HG02588 (cell line): ENCODE data around the gene RICTOR.

Experiments used
- ATAC-seq: cut with Tn5 transposase; IDR thresholded peaks from one replicate; pipeline ENCODE4 v1.9.1; 2021; ENCODE audit warnings: mild to moderate bottlenecking, moderate library complexity; ENCODE audit not compliant: unreplicated experiment

The RICTOR gene, protein sequence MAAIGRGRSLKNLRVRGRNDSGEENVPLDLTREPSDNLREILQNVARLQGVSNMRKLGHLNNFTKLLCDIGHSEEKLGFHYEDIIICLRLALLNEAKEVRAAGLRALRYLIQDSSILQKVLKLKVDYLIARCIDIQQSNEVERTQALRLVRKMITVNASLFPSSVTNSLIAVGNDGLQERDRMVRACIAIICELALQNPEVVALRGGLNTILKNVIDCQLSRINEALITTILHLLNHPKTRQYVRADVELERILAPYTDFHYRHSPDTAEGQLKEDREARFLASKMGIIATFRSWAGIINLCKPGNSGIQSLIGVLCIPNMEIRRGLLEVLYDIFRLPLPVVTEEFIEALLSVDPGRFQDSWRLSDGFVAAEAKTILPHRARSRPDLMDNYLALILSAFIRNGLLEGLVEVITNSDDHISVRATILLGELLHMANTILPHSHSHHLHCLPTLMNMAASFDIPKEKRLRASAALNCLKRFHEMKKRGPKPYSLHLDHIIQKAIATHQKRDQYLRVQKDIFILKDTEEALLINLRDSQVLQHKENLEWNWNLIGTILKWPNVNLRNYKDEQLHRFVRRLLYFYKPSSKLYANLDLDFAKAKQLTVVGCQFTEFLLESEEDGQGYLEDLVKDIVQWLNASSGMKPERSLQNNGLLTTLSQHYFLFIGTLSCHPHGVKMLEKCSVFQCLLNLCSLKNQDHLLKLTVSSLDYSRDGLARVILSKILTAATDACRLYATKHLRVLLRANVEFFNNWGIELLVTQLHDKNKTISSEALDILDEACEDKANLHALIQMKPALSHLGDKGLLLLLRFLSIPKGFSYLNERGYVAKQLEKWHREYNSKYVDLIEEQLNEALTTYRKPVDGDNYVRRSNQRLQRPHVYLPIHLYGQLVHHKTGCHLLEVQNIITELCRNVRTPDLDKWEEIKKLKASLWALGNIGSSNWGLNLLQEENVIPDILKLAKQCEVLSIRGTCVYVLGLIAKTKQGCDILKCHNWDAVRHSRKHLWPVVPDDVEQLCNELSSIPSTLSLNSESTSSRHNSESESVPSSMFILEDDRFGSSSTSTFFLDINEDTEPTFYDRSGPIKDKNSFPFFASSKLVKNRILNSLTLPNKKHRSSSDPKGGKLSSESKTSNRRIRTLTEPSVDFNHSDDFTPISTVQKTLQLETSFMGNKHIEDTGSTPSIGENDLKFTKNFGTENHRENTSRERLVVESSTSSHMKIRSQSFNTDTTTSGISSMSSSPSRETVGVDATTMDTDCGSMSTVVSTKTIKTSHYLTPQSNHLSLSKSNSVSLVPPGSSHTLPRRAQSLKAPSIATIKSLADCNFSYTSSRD (N-terminal part only)

DNA sequence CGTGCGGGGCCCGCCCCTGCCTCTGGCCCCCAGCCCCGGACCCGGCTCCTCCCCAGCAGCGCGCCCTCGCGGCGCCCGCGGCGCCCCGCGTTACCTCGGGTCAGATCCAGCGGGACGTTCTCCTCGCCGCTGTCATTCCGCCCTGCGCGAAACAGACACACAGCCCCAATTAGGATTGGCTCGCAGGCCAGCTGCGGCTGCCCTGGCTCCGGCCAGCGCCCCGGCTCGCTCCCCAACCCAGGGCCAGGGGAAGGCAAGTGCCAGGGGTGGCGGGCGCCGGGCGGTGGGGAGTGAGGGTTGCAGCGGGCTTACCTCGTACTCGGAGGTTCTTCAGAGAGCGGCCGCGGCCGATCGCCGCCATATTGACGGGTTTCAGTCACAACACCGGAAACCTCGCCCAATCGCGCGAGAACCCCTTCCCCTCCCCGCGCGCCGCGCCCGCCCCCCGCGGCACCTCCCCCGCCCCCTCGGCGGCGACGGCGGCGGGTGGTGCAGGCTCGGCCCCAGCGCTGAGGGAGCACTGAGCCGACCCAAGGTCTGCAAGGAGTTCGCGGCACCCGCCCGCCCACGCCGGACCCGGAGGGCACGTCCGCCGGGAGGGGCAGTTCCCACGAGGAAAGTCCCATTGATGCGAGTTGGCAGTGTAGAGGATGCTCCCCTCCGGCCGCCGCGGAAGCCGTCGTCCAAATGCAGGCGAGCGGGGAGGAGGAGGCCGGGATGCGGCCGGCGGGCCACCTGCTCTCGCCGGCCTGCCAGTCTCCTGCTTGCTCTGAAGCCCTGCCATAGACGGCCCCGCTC, at the start of gene RICTOR:
TSS of gene RICTOR (minus strand) at position 383 of the 798 bp plus-strand sequence. CDS start at position 361, 22 bp downstream.
- peak; percentile 76 for ATAC-seq

DNA sequence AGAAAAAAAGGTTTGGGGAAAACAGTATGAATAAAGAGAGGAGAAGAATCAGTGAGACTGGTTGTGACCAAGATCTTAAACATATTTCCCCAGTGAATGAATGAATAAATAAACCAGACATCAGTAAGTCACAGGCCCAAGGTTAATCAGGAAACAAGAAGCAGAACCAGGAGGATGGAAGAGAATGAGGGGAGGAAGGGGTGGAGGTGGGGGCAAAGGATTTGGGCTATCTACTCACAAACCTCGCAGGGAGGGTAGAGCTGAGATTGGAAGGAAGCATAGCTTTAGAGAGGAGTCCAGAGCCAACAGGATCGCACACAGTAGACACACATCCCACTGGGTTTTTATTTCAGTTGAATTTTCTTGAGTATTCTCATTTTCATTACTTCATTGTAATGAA, 47.7 kb upstream of the RICTOR start:
- ATAC-seq: no peak

DNA sequence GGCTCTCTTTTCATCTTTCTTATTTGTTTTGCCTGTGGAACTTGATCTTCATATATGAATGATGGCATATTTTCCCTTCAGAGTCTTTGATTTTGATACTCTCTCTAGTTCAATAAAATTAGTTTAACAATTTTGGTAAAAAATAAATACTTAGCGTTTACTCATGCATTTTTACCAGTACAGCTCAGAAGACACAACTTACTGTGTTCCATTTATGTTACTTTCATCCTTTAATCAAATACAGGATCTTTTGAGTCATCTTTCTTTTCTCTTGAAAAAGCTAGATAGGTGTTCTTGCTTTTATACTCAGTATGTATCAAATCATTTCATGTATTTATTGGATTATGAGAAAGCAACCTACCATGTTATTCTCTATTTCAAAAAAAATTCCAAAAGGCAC, 47.1 kb upstream of the RICTOR start:
- no peak for ATAC-seq

DNA sequence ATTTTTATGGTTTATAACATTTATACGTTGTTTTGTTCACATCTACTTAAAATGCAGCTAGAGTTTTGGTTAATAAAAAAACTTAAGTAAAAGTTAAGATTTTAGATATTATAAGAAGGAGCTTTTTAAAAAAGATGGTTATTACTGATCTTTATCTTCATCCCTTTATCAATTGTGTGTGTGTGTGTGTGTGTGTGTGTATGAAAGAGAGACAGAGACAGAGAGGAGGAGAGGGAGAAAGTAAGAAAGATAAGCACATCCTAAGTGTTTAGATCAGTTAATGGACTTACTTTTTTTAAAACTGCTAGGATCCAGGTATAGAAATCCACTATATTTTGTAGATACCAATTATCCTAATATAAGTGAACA, 45.8 kb upstream of the RICTOR start:
- ATAC-seq: no peak

DNA sequence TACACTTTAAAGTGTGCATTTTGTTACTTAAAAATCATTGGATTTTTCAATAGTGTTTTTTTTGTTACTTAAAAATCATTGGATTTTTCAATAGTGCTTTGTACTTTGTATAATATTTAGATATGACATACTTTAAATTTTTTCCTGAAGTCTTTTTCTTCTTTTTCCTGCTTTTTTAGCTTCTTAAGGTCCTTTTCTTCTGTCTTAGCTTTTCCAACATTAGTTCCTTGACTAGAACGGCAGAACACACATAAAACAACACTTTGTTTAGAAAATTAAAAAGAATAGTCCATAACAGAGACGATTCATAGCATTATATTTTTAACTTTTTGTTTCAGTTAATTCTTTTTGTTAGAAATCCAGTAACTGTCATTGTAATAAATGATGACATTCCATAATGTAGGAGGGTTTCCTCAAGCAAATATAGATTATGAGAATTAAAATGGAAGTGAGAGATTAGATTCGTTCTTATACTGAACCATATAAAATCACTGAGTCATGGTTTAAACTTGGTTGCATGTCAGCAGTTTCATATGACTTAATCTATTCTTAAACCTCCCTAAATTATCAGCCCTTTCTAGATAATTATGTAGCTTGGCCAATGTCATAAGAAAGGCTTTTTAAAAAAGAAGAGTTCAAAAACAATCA, 45.3 kb upstream of the RICTOR start:
- ATAC-seq: no peak

DNA sequence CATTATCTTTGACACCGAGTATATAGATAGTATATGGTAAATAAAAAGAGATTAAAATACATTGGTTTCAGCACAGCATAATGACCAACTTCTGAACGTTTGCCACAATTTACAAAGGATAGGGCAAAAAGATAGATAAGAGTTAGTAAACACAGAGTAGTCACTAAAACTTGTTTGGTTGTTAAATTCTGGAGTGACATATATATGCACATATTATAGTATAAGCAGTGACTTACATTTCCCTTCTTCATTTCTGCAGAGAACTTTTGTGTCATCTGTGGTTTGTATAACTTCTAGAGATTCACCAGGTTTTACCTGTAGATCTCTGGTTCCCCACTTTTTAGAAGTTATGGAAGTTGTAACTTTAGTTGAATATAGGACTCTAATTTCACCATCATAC, 44.4 kb upstream of the RICTOR start:
- ATAC-seq: no peak

DNA sequence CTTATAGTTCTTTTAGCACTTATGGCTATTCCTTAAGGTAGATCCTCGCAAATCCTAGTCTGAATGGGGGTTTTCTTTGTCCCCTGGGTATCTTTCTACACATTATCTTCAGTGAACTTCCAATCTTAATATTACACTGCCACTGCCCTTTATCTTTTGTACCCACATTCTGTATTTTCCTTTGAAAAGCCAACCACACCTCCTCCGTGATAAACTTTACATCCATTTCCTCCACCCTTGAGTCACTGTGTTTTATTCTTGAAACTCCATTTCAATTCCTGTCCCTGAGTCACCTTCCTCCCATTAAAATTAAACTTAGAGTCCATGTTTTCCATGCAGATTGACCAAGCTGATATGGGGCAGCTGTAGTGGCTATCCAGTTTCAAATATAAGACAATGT, 43.2 kb upstream of the RICTOR start:
- no peak for ATAC-seq

DNA sequence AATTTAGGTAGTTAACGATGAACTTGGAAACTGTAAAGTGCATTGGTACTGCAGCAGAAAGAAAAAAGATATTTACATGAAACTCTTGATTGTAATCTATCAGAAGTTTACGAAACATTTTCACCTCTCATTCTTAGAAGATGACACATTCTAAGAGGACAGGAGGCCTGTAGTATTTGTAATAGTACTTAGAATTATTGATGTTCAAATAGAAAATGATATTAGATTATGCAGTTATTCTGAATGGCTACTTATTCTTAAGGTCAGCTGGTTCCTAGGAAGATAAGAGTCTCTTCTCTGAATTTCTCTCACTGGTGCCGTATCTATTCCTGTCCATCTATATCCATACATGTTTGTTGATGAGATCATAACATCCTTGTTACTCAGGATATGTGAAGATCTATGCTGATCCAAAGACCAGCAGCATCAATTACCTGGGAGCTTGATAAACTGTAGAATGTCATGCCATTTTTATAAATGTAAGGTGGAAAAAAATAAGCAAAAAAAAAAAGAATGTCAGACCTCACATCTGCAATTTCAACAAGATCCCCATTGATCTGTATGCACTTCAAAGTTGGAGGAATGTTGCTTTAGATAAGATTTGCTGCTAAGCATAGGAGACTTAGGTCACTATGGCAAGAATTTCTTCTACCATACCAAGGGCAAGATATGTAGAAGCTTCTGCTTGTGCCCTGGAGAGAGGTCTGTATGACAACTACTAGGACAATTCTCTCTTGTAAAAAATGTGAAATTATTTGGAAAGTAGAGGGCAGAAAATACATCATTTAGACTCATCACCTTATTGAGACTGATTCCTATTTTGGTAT, 42.4 kb upstream of the RICTOR start:
- ATAC-seq: no peak

DNA sequence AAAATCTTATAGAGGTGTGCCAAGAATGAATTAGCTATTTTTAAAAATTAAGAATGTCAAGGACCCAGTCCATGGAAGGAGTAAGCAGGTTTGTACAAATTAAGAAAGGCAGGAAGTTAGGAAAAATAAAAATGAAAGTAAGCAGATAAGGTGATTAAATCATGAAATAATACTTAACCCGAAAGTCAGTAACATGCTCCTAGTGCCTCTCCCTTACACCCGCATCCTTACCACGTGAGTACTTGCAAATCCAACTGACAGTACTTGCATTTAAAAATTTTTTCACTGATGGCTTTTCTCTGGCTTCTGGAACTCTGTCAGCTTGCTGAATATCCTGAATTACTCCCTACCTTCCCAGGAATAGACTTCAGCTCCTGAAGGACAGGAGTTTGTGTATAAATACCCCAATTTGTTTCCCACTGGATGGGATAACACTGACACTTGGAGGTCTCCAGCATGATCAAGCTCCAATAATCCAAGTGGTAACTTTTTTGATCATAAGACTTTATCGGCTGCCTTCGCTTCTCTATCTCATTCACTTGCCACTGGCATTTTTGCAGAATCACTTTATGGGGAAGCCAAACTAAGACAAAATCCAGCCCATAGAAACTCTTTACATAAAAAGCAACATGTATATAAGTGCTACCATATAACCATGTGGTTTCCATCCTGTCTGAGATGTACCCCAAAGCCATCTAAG, 41.6 kb upstream of the RICTOR start:
- ATAC-seq: no peak

DNA sequence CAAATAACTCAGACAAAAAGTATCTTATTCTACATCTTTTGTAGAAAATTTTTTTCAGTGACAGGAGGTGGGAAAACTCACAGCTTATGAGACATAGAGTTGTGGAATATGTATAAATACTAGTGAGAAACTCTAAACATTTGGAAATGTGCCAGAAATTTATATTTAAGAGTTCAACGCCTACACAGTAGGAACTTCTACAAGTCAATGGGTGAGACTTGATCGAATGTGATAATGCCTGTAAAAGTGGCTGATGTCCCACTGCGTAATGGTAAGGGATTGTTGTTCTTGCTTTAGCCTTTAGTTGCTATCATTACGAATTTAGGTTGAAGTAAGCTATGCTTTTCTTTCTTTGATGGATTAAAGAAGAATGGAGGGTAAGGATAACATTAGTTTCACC, 40.0 kb upstream of the RICTOR start:
- ATAC-seq: no peak

DNA sequence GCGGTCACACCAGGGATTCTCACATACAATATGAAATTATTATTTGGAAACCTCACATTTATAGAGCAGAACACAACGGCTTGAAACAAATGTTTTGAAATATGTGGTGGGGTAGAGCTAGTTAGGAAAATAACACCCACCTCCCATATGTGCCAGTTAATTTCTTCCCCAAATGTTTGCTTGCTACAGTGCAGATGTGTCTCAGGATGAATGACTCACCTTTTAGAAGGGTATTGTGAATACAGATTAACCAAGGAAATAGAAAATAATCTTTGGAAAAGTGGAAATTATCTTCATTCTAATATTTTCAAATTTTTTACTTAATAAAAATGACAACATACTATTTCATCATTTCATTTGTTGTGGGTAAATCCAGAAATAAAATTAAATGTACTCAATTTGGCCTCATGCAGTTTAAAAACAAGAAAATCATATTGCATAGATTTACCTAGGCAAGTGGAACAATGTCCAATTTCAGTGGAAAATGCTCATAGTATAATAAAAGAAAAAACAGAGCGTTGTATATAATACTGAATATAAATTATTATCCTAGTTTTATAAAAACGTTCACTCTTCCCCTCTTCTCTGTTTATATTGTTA, 39.3 kb upstream of the RICTOR start:
- no peak for ATAC-seq

DNA sequence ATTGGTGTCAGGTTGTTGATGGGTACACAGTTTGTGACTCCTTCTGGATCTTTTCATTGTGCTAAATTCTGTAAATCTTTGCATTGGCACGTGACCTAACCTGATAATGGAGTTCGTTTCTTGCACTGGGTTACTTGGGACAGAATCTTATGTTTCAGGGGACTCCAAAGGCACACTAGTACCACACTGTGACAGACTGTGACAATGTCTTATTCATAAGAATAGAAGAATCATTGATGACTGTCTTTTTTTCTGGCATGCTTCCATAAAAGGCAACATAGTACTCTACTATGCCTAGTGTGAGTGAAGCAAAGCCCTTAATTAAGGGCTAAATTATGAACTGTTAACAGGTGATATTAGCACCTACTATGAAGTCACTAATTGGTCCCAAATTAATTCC, 35.4 kb upstream of the RICTOR start:
- ATAC-seq: no peak

DNA sequence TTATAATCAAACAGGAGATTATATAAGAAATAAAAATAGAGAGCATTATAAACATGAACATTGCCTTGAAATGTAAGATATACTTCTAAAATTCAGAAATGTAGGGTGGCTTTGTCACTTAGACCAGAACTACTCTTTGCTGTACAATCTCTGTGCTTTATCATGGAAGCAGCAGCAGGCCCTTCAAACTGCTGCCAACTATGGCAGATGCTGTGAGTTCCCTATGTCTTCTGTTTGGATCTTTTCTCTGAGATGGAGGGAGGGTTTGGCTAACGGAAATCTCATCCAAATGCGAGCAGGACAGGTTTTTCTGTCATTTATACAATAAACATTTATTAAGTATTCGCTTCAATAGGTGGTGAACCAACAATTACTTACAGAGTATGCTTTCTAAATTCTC, 34.8 kb upstream of the RICTOR start:
- no peak for ATAC-seq

DNA sequence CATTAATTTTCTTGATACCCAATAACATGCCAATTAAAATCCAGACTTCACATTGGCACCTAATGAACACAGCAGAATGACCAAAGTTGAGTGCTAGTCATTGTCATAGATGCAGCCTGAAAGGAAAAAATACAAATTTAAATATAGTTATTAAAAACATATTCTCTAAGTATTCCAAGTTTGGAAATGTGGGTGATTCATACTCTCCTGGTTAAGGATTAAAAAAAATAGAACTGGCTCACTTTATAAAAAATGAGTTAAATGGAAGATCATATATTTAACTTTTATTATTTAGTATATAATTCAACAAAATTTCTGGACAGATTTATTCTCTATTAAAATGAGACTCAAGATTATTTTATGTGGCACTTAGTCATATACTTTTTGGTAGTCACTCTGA, 33.2 kb upstream of the RICTOR start:
- ATAC-seq: no peak

DNA sequence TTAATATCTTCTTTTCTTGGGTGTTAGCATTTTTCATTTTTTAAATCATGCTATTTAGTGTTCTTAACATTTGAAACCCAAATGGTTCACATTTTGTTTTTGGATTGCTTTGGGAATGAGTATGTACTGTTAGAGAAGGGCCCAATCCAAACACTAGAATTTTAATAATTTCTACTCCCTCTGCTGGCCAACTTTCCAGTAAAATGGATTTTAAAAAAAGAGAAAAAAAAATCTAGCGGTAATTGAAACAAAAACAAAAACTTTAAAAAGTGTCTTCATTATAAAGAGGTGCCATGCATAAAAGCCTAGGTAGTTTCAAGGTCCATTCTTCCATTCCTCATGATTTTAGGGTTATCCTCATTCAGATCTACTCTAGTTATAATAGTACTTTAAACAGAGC, 32.1 kb upstream of the RICTOR start:
- no peak for ATAC-seq

DNA sequence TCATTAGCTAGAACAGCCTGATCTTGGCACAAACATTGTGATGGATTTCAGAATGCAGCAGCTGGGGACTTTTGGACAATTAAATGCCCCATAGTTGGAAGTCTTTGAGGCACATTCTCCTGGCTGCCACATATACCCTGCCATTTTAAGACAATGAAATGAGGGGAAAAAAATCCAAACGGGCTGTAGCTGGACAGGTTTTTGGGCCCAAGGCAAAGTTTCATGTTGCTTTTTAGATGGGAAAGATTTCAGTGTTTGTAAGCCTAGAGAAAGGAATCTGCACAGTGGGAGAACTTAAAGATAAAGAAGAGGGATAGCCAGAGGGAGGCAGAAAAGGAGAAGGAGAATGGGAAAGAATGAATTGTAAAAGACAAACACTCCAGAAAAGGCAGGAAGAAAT, 30.0 kb upstream of the RICTOR start:
- ATAC-seq: no peak

DNA sequence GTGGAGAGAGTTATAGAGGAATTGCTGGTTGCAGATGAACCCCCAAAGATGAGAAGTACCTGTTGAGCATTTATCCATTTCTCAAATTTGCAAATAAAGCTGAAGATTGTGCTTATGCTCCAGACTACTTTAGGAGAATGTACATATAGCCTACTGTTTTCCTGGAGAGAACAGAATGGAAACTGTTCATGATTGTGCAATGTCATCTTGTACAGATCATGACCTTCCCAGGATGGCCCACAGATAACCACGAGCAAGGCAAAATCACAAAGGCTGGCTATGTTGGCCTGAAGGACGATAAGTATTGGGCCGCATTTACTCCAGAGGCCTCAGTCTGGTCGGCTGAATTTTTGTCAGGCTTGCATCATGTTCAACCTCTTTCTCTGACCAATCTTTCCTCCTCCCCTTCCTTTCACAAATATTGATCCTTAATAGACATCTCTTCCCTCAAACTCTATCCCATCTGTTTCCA, 28.5 kb upstream of the RICTOR start:
- no peak for ATAC-seq

DNA sequence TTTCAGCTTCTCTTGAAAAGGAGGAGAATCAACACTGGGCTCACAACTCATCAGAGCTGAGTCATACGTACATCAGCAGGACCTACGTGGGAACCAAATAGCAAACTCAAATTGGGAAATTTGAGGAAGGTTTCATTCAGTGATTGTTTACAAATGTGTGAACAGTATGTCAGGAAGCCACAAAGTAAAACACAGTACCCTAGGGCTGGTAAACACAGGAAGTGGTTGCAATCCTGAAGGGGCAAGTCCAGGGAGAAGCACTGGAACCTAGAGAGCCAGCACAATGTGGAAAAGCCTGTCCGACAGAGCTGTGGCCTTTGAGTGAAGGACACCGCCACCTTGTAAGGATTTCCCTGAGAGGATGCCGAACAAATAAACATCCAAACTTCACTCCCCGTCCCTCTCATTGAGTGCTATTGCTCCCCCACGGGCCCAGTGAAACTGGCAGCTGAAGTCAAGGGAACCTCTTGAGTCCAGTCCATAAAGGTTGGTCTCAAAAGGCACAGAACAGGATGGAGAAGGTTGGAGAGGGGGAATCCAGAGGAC, 26.7 kb upstream of the RICTOR start:
- no peak for ATAC-seq
